Hepatocyte (in vitro differentiated cells): ENCODE data around the gene DEK. TPM values are rescaled to one million over a fixed set of nuclear protein-coding genes. Genes with fewer than 3 reads are reported as not detected.

Source experiments
- DNase-seq: peaks from one replicate; pipeline ENCODE4 v3.0.0-alpha.2; 2016; ENCODE audit warnings: low spot score
- H2AFZ ChIP-seq: fragments of 200-600 bp; sonication (generic); 2 replicates; pipeline ENCODE4 v1.6.0; 2016; ENCODE audit warnings: antibody characterized with exemption, mild to moderate bottlenecking
- H3K27ac ChIP-seq: fragments of 200-600 bp; sonication (generic); 2 replicates; pipeline ENCODE4 v1.5.1; 2016; ENCODE audit warnings: mild to moderate bottlenecking
- H3K27me3 ChIP-seq: fragments of 200-600 bp; sonication (generic); 2 replicates; pipeline ENCODE4 v1.6.1; 2016
- H3K36me3 ChIP-seq: fragments of 200-600 bp; sonication (generic); replicated peaks from 2 replicates; pipeline ENCODE4 v1.5.1; 2016; ENCODE audit warnings: low read depth; ENCODE audit not compliant: insufficient read depth
- H3K4me1 ChIP-seq: fragments of 200-600 bp; sonication (generic); 2 replicates; pipeline ENCODE4 v1.5.1; 2016; ENCODE audit warnings: mild to moderate bottlenecking, moderate library complexity; ENCODE audit not compliant: insufficient read depth
- H3K4me2 ChIP-seq: fragments of 200-600 bp; sonication (generic); 2 replicates; pipeline ENCODE4 v1.6.0; 2016
- H3K4me3 ChIP-seq: fragments of 200-600 bp; sonication (generic); 2 replicates; pipeline ENCODE4 v1.5.1; 2016; ENCODE audit warnings: mild to moderate bottlenecking
- H3K79me2 ChIP-seq: fragments of 200-600 bp; sonication (generic); 2 replicates; pipeline ENCODE4 v1.6.0; 2017; ENCODE audit warnings: mild to moderate bottlenecking
- H3K9me2 ChIP-seq: fragments of 200-600 bp; sonication (generic); replicated peaks from 2 replicates; pipeline ENCODE4 v1.6.0; 2017; ENCODE audit warnings: mild to moderate bottlenecking; ENCODE audit not compliant: insufficient read depth
- H3K9me3 ChIP-seq: fragments of 200-600 bp; sonication (generic); 2 replicates; pipeline ENCODE4 v1.5.1; 2016; ENCODE audit warnings: low read depth, mild to moderate bottlenecking
- H4K20me1 ChIP-seq: fragments of 200-600 bp; sonication (generic); 2 replicates; pipeline ENCODE4 v1.6.0; 2016; ENCODE audit warnings: mild to moderate bottlenecking; ENCODE audit not compliant: insufficient read depth, poor library complexity, severe bottlenecking
- CTCF ChIP-seq: fragments of 200-600 bp; sonication (generic); IDR thresholded peaks from 2 replicates; pipeline ENCODE4 v1.5.1; 2016; ENCODE audit warnings: antibody characterized with exemption, mild to moderate bottlenecking; ENCODE audit not compliant: poor library complexity
- EZH2 ChIP-seq: fragments of 200-600 bp; sonication (generic); IDR thresholded peaks from 2 replicates; pipeline ENCODE4 v1.6.1; 2016; ENCODE audit warnings: antibody characterized with exemption, mild to moderate bottlenecking, borderline replicate concordance
- EZH2phosphoT487 ChIP-seq: fragments of 200-600 bp; sonication (generic); IDR thresholded peaks from one replicate; pipeline ENCODE4 v1.6.1; 2018; ENCODE audit warnings: antibody characterized with exemption, mild to moderate bottlenecking, low read depth, moderate library complexity; ENCODE audit not compliant: unreplicated experiment, severe bottlenecking
- whole genome bisulfite sequencing: methylation state at CpG from one replicate; pipeline ENCODE4 v1.1.6; 2016; ENCODE audit warnings: low lambda C conversion rate; ENCODE audit errors: missing lambda C conversion rate; 5-methylcytosine and 5-hydroxymethylcytosine counted together
- polyA plus RNA-seq: library from polyadenylated mRNA; unstranded; fragments of >200 nt; fragmentation: Nextera tagmentation; extraction: Ambion mirVana; gene quantifications from 2 replicates; pipeline ENCODE4 v1.2.1, GENCODE V29; 2016
- total RNA-seq: library from RNA; depleted of rRNA; stranded (reverse); fragments of >200 nt; gene quantifications from 2 replicates; pipeline ENCODE4 v1.2.3, GENCODE V29; 2014

DEK gene
- total and polyA plus RNA-seq, 2 experiments from 2014 or later, result 39.9 to 81.3 TPM

- DNase-seq, result no peak
- Histone ChIP-seq H3K27ac (no peak overlapping the region), H3K4me1 (peaks cover 9% of the 10 kb centered on the region), H2AFZ (no peak overlapping the region), H3K79me2 (peaks cover 71% of the 10 kb centered on the region), H3K4me3 (no peak overlapping the region), H4K20me1 (peaks cover 36% of the 10 kb centered on the region), H3K27me3 (no peaks in the 10 kb centered on the region), H3K9me3 (no peaks in the 10 kb centered on the region), H3K9me2 (no peaks in the 10 kb centered on the region), H3K36me3 (no peaks in the 10 kb centered on the region), H3K4me2 (peak overlapping the region; percentile 87)
- TF ChIP-seq EZH2, result no peak
- no peak for TF ChIP-seq EZH2phosphoT487
- TF ChIP-seq CTCF, result no peak
- 75% methylated on average over 6 of the region's 6 CpGs for WGBS
Measured at GRCh38 chr6:18261877-18262276, 2.5 kb downstream of the DEK start.

- TF ChIP-seq EZH2phosphoT487 (no peak), EZH2 (no peak)
- Histone ChIP-seq H3K27me3 (no peaks in the 10 kb centered on the region), H3K79me2 (peaks cover 84% of the 10 kb centered on the region), H3K4me1 (peaks cover 9% of the 10 kb centered on the region), H2AFZ (no peak overlapping the region), H3K9me2 (no peaks in the 10 kb centered on the region), H4K20me1 (peaks cover 36% of the 10 kb centered on the region), H3K36me3 (no peaks in the 10 kb centered on the region), H3K4me3 (no peak overlapping the region), H3K4me2 (no peak overlapping the region), H3K9me3 (no peaks in the 10 kb centered on the region), H3K27ac (no peak overlapping the region)
- no peak for DNase-seq
- 81% methylated on average over 4 of the region's 4 CpGs for WGBS
Measured at GRCh38 chr6:18260448-18261106, 3.8 kb downstream of the DEK start.

GRCh38 chr6:18259675-18260447, 4.5 kb downstream of the DEK start:
- peaks cover 36% of the 10 kb centered on the region for H4K20me1 ChIP-seq
- WGBS, result 96% methylated on average over 4 of the region's 4 CpGs
- H3K79me2 ChIP-seq, result peaks cover 90% of the 10 kb centered on the region
- TF ChIP-seq EZH2 (no peak), CTCF (no peak)
- no peaks in the 10 kb centered on the region for H3K9me3 ChIP-seq
- no peaks in the 10 kb centered on the region for H3K9me2 ChIP-seq
- peaks cover under 1% of the 10 kb centered on the region for H3K36me3 ChIP-seq
- H3K4me3 ChIP-seq, result no peak overlapping the region
- no peak overlapping the region for H3K4me2 ChIP-seq
- no peak overlapping the region for H3K27ac ChIP-seq
- H3K27me3 ChIP-seq, result no peaks in the 10 kb centered on the region
- H3K4me1 ChIP-seq, result peaks cover 9% of the 10 kb centered on the region
- no peak overlapping the region for H2AFZ ChIP-seq
- no peak for DNase-seq

GRCh38 chr6:18254793-18255192, 9.5 kb downstream of the DEK start:
- Histone ChIP-seq H4K20me1 (peaks cover 10% of the 10 kb centered on the region), H3K9me2 (no peaks in the 10 kb centered on the region), H3K79me2 (peaks cover 84% of the 10 kb centered on the region), H3K36me3 (peaks cover 2% of the 10 kb centered on the region), H3K27ac (no peak overlapping the region), H3K4me1 (no peaks in the 10 kb centered on the region), H3K4me3 (no peak overlapping the region), H3K27me3 (no peaks in the 10 kb centered on the region), H3K4me2 (no peak overlapping the region), H3K9me3 (no peaks in the 10 kb centered on the region), H2AFZ (no peak overlapping the region)
- DNase-seq, result no peak
- TF ChIP-seq EZH2phosphoT487, result no peak
- 68% methylated on average over 6 of the region's 6 CpGs for WGBS
